ENCODE data around the gene CDC25B. TPM values are rescaled to one million over a fixed set of nuclear protein-coding genes. Genes with fewer than 3 reads are reported as not detected.

CDC25B gene
- total and polyA plus RNA-seq, 2 of the 13 experiments (the other 11 are each of a cell fraction or from before 2014, with no cell fraction given) = 14.5 to 19.4 TPM

DNA sequence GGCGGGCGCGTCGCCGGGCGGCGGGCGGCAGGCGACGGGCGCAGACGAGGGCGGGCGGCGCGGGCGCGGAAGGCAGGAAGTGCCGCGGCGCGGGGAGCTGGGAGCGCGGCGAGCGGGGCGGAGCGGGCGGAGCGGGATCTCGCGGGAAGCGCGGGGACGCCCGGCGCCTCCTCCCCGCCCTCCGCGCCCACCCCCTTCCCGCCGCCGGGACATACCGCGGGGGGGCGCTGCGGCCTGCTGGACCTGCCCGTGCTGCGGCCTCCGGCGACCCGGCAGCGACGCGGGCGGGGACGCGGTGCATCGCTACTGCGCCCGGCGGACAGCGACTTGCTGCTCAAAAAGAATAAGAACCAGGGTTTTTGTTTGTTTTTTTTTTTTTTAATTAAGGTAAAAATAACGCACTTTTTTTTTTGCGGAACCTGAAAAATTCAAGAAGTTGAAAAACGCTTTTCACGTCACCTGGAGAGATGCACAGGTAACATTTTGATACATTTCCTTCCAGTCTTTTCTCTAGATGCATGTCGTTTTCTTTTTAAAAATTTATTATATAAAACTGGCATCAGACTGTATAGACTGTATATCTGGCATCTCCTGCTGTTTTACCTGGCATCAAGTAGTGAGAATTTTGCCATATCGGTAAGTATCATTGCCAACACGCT, 9.3 kb upstream of the CDC25B start, which contains the start of gene CENPB (continued):
- TF ChIP-seq, protein P1, sequence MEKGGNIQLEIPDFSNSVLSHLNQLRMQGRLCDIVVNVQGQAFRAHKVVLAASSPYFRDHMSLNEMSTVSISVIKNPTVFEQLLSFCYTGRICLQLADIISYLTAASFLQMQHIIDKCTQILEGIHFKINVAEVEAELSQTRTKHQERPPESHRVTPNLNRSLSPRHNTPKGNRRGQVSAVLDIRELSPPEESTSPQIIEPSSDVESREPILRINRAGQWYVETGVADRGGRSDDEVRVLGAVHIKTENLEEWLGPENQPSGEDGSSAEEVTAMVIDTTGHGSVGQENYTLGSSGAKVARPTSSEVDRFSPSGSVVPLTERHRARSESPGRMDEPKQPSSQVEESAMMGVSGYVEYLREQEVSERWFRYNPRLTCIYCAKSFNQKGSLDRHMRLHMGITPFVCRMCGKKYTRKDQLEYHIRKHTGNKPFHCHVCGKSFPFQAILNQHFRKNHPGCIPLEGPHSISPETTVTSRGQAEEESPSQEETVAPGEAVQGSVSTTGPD (CRISPR knock-in tag; IDR thresholded peaks at IDR 0.05) = no peak
- TF ChIP-seq KLF15 (CRISPR knock-in tag; IDR thresholded peaks at IDR 0.05; ENCODE audit: borderline replicate concordance) = no peak
- TF ChIP-seq KDM2A (CRISPR knock-in tag; IDR thresholded peaks at IDR 0.05; ENCODE audit: borderline replicate concordance, low read depth) = peak; percentile 74
- TF ChIP-seq ZNF615 (CRISPR knock-in tag; IDR thresholded peaks at IDR 0.05; ENCODE audit: borderline replicate concordance) = no peak
- TF ChIP-seq RARA (CRISPR knock-in tag; IDR thresholded peaks at IDR 0.05) = peak; percentile 52
- TF ChIP-seq, protein P2, sequence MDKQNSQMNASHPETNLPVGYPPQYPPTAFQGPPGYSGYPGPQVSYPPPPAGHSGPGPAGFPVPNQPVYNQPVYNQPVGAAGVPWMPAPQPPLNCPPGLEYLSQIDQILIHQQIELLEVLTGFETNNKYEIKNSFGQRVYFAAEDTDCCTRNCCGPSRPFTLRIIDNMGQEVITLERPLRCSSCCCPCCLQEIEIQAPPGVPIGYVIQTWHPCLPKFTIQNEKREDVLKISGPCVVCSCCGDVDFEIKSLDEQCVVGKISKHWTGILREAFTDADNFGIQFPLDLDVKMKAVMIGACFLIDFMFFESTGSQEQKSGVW (CRISPR knock-in tag; IDR thresholded peaks at IDR 0.05; ENCODE audit: borderline replicate concordance) = no peak
- TF ChIP-seq, protein P3, sequence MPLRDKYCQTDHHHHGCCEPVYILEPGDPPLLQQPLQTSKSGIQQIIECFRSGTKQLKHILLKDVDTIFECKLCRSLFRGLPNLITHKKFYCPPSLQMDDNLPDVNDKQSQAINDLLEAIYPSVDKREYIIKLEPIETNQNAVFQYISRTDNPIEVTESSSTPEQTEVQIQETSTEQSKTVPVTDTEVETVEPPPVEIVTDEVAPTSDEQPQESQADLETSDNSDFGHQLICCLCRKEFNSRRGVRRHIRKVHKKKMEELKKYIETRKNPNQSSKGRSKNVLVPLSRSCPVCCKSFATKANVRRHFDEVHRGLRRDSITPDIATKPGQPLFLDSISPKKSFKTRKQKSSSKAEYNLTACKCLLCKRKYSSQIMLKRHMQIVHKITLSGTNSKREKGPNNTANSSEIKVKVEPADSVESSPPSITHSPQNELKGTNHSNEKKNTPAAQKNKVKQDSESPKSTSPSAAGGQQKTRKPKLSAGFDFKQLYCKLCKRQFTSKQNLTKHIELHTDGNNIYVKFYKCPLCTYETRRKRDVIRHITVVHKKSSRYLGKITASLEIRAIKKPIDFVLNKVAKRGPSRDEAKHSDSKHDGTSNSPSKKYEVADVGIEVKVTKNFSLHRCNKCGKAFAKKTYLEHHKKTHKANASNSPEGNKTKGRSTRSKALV (CRISPR knock-in tag; IDR thresholded peaks at IDR 0.05) = no peak
- peak; percentile 39; the same call in 1 of the 2 replicates for TF ChIP-seq NR2F2 (IDR thresholded peaks at IDR 0.05; ENCODE audit: borderline replicate concordance, low read depth)
- TF ChIP-seq ZSCAN21 (CRISPR knock-in tag; IDR thresholded peaks at IDR 0.05; ENCODE audit: borderline replicate concordance) = no peak
- no peak for TF ChIP-seq GTF3A (CRISPR knock-in tag; conservative IDR thresholded peaks at IDR 0.05)
- no peak for TF ChIP-seq ZBTB21 (CRISPR knock-in tag; IDR thresholded peaks at IDR 0.05)
- no peak for TF ChIP-seq TBL1XR1 (IDR thresholded peaks at IDR 0.05; ENCODE audit: borderline replicate concordance, low read length, partially characterized antibody)
- no peak for TF ChIP-seq BRCA1 (CRISPR knock-in tag; IDR thresholded peaks at IDR 0.05)
- TF ChIP-seq, protein P4, sequence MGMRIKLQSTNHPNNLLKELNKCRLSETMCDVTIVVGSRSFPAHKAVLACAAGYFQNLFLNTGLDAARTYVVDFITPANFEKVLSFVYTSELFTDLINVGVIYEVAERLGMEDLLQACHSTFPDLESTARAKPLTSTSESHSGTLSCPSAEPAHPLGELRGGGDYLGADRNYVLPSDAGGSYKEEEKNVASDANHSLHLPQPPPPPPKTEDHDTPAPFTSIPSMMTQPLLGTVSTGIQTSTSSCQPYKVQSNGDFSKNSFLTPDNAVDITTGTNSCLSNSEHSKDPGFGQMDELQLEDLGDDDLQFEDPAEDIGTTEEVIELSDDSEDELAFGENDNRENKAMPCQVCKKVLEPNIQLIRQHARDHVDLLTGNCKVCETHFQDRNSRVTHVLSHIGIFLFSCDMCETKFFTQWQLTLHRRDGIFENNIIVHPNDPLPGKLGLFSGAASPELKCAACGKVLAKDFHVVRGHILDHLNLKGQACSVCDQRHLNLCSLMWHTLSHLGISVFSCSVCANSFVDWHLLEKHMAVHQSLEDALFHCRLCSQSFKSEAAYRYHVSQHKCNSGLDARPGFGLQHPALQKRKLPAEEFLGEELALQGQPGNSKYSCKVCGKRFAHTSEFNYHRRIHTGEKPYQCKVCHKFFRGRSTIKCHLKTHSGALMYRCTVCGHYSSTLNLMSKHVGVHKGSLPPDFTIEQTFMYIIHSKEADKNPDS (CRISPR knock-in tag; IDR thresholded peaks at IDR 0.05) = no peak
- no peak for TF ChIP-seq ZNF841 (CRISPR knock-in tag; IDR thresholded peaks at IDR 0.05; ENCODE audit: borderline replicate concordance)
- TF ChIP-seq, protein P5, sequence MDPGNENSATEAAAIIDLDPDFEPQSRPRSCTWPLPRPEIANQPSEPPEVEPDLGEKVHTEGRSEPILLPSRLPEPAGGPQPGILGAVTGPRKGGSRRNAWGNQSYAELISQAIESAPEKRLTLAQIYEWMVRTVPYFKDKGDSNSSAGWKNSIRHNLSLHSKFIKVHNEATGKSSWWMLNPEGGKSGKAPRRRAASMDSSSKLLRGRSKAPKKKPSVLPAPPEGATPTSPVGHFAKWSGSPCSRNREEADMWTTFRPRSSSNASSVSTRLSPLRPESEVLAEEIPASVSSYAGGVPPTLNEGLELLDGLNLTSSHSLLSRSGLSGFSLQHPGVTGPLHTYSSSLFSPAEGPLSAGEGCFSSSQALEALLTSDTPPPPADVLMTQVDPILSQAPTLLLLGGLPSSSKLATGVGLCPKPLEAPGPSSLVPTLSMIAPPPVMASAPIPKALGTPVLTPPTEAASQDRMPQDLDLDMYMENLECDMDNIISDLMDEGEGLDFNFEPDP (CRISPR knock-in tag; conservative IDR thresholded peaks at IDR 0.05) = no peak
- no peak for TF ChIP-seq ZNF549 (CRISPR knock-in tag; IDR thresholded peaks at IDR 0.05)

Measured in HepG2 (cell line).